Endothelial cell of umbilical vein (primary cell): ENCODE measurements around the gene KIF26B. TPM values are rescaled to one million over a fixed set of nuclear protein-coding genes. Genes with fewer than 3 reads are reported as not detected.

Experiments used
- BruUV-seq: library from RNA; stranded (reverse); fragments of 400-500 nt; replicated peaks from 2 replicates; lab custom pipeline; 2021; lab: Mats Ljungman, UMichigan
- CTCF ChIA-PET: fragments of 300-600, 350-600 bp; sonication (Branson Sonifier 250); formaldehyde crosslinking; loops from one replicate; lab custom pipeline; 2021; ENCODE audit warnings: antibody characterized with exemption, inconsistent platforms; lab: Charles Lee
- POLR2A ChIA-PET: fragments of 300-600, 350-600 bp; sonication (Branson Sonifier 250); formaldehyde crosslinking; loops from one replicate; lab custom pipeline; 2021; ENCODE audit warnings: antibody characterized with exemption, inconsistent platforms; lab: Charles Lee
- DNase-seq: peaks from one replicate; pipeline ENCODE4 v3.0.0-alpha.2; 2011; ENCODE audit warnings: low read depth, low spot score
- FAIRE-seq: peaks from 2 replicates; lab custom pipeline; 2011; peaks lifted over from hg19 to GRCh38; lab: Jason Lieb, UNC
- H2AFZ ChIP-seq: 2 replicates; pipeline ENCODE4 v1.6.0; 2012; ENCODE audit warnings: low read depth, low read length, control low read depth, inconsistent platforms
- H3K27ac ChIP-seq: 2 replicates; pipeline ENCODE4 v1.5.1; 2011; ENCODE audit warnings: low read depth, mild to moderate bottlenecking, control low read depth, low read length, moderate library complexity; ENCODE audit not compliant: insufficient read depth
- H3K27me3 ChIP-seq, 2 experiments: 2 replicates each; pipeline versions ENCODE4 v1.6.0 to v1.6.1; 2011; ENCODE audit warnings: low read length in 2 of 2, mixed read lengths in 1 of 2; ENCODE audit not compliant: control insufficient read depth in 2 of 2, insufficient read depth in 2 of 2
- H3K36me3 ChIP-seq, 2 experiments: 2 replicates in 1 of 2; 3 replicates in 1 of 2; pipeline ENCODE4 v1.5.1; 2011; ENCODE audit warnings: low read length in 2 of 2, mild to moderate bottlenecking in 1 of 2, moderate library complexity in 1 of 2; ENCODE audit not compliant: control insufficient read depth in 2 of 2, insufficient read depth in 2 of 2; ENCODE audit errors: extremely low read depth in 1 of 2
- H3K4me1 ChIP-seq: 3 replicates; pipeline ENCODE4 v1.5.1; 2011; ENCODE audit warnings: mild to moderate bottlenecking, low read length; ENCODE audit not compliant: control insufficient read depth, insufficient read depth; ENCODE audit errors: extremely low read depth
- H3K4me2 ChIP-seq: 2 replicates; pipeline ENCODE4 v1.6.1; 2011; ENCODE audit warnings: low read length, control low read depth, mixed read lengths; ENCODE audit not compliant: insufficient read depth
- H3K4me3 ChIP-seq, 3 experiments: fragments of 200-600 bp in 1 of 3; sonication (generic), shearing (Covaris generic) in 1 of 3; replicated peaks in 1 of 3; 2 replicates each; pipeline ENCODE4 v1.5.1; 2011 to 2016; ENCODE audit warnings: control low read depth in 3 of 3, low read length in 3 of 3, mild to moderate bottlenecking in 2 of 3, inconsistent platforms in 1 of 3, low read depth in 1 of 3, moderate library complexity in 1 of 3; ENCODE audit not compliant: insufficient read depth in 1 of 3
- H3K79me2 ChIP-seq: 2 replicates; pipeline ENCODE4 v1.6.0; 2012; ENCODE audit warnings: low read length, inconsistent platforms; ENCODE audit not compliant: control insufficient read depth, insufficient read depth
- H3K9ac ChIP-seq: replicated peaks from 2 replicates; pipeline ENCODE3; 2011; ENCODE audit warnings: low read length, control low read depth; ENCODE audit not compliant: insufficient read depth; ENCODE audit errors: extremely low read depth
- H3K9me1 ChIP-seq: replicated peaks from 3 replicates; pipeline ENCODE4 v1.6.0; 2011; ENCODE audit warnings: mild to moderate bottlenecking, low read length; ENCODE audit not compliant: control insufficient read depth, insufficient read depth; ENCODE audit errors: extremely low read depth
- H3K9me3 ChIP-seq: replicated peaks from 2 replicates; pipeline ENCODE4 v1.5.1; 2012; ENCODE audit warnings: low read length, inconsistent platforms; ENCODE audit not compliant: control insufficient read depth, insufficient read depth
- H4K20me1 ChIP-seq: replicated peaks from 2 replicates; pipeline ENCODE3; 2011; ENCODE audit warnings: mild to moderate bottlenecking, low read length; ENCODE audit not compliant: control insufficient read depth, insufficient read depth; ENCODE audit errors: extremely low read depth
- EZH2 ChIP-seq: IDR thresholded peaks from 2 replicates; pipeline ENCODE4 v1.6.1; 2012; ENCODE audit warnings: borderline replicate concordance, low read depth, mild to moderate bottlenecking, moderate library complexity, low read length, inconsistent platforms; ENCODE audit not compliant: severe bottlenecking
- FOS ChIP-seq: IDR thresholded peaks from 2 replicates; pipeline ENCODE4 v1.6.1; 2011; ENCODE audit warnings: mild to moderate bottlenecking, low read length, moderate library complexity, borderline replicate concordance; ENCODE audit not compliant: insufficient read depth
- GATA2 ChIP-seq: IDR thresholded peaks from 2 replicates; pipeline ENCODE4 v1.7.0; 2011; ENCODE audit warnings: low read depth, mild to moderate bottlenecking, moderate library complexity, mixed read lengths, low read length; ENCODE audit not compliant: insufficient read length, insufficient read depth
- MAX ChIP-seq: IDR thresholded peaks from 2 replicates; pipeline ENCODE4 v1.6.1; 2011; ENCODE audit not compliant: insufficient read depth, insufficient read length
- MYC ChIP-seq: IDR thresholded peaks from one replicate; pipeline ENCODE4 v1.6.1; 2011; ENCODE audit warnings: mild to moderate bottlenecking, low read depth, low read length
- POLR2A ChIP-seq: IDR thresholded peaks from 2 replicates; pipeline ENCODE4 v1.6.1; 2012; ENCODE audit warnings: low read depth, mild to moderate bottlenecking, control low read depth, low read length
- POLR2AphosphoS5 ChIP-seq: IDR thresholded peaks from 2 replicates; pipeline ENCODE4 v1.6.1; 2012; ENCODE audit warnings: low read depth, mild to moderate bottlenecking, control low read depth, low read length, moderate library complexity; ENCODE audit not compliant: insufficient read depth
- dilution Hi-C: fragments of 300-500 bp; cut with MboI; formaldehyde crosslinking; loops from one replicate; pipeline ENCODE4 v1.15.0; 2019; ENCODE audit warnings: low sequenced_read_pairs; ENCODE audit not compliant: extremely low pct_ligation_motif_present
- intact Hi-C: fragments of 100-400 bp; cut with micrococcal nuclease; formaldehyde crosslinking; loops from one replicate; pipeline ENCODE4 v1.10.0; 2022
- polyA plus RNA-seq, 4 experiments: library from polyadenylated mRNA; depleted of rRNA in 3 of 4; stranded (reverse) in 3 of 4; unstranded in 1 of 4; fragments of >200 nt; gene quantifications; 2 replicates each; pipeline versions ENCODE4 v1.2.1 to v1.2.3, GENCODE V29; 2011 to 2012; ENCODE audit warnings: missing spikeins in 1 of 4
- total RNA-seq: library from RNA; stranded (reverse); gene quantifications from 2 replicates; pipeline ENCODE4 v1.2.3, GENCODE V29; 2021
- TF ChIP-seq, protein P1 (sequence below), 2 donors: IDR thresholded peaks; 1 replicate in 1 of 2; 2 replicates in 1 of 2; pipeline ENCODE4 v1.5.1; 2011; ENCODE audit warnings: low read length in 2 of 2, mild to moderate bottlenecking in 2 of 2, moderate library complexity in 2 of 2, control low read depth in 1 of 2, inconsistent platforms in 1 of 2, low read depth in 1 of 2; ENCODE audit not compliant: insufficient read depth in 1 of 2; ENCODE audit errors: extremely low read depth in 1 of 2

The KIF26B gene
- total and polyA plus RNA-seq, 2 donors (not counting 3 experiments of a cell fraction or from before 2014, with no cell fraction given) = 0.04 to 0.49 TPM

GRCh38 chr1:245457562-245457961, 302.8 kb downstream of the KIF26B start:
- no peaks in the 10 kb centered on the region for H3K36me3 ChIP-seq
- H3K27me3 ChIP-seq = no peaks in the 10 kb centered on the region
- H3K4me2 ChIP-seq = no peak overlapping the region
- no peak overlapping the region for H2AFZ ChIP-seq
- H3K9me3 ChIP-seq = no peaks in the 10 kb centered on the region
- intact Hi-C loops (no loop called here), dilution Hi-C loops (no loop called here)
- ChIA-PET POLR2A (no interaction called here), CTCF (no interaction called here)
- no peak for FAIRE-seq
- no peak overlapping the region for H3K4me3 ChIP-seq
- BruUV-seq = no TSS peak
- H3K79me2 ChIP-seq = no peaks in the 10 kb centered on the region
- no peak for DNase-seq
- no peak overlapping the region for H3K9ac ChIP-seq
- H3K27ac ChIP-seq = no peak overlapping the region
- H3K4me1 ChIP-seq = no peaks in the 10 kb centered on the region
- no peaks in the 10 kb centered on the region for H3K9me1 ChIP-seq
- TF ChIP-seq FOS (no peak), EZH2 (no peak), POLR2AphosphoS5 (no peak), MYC (no peak), MAX (no peak), GATA2 (no peak), POLR2A (no peak)
- TF ChIP-seq, protein P1, sequence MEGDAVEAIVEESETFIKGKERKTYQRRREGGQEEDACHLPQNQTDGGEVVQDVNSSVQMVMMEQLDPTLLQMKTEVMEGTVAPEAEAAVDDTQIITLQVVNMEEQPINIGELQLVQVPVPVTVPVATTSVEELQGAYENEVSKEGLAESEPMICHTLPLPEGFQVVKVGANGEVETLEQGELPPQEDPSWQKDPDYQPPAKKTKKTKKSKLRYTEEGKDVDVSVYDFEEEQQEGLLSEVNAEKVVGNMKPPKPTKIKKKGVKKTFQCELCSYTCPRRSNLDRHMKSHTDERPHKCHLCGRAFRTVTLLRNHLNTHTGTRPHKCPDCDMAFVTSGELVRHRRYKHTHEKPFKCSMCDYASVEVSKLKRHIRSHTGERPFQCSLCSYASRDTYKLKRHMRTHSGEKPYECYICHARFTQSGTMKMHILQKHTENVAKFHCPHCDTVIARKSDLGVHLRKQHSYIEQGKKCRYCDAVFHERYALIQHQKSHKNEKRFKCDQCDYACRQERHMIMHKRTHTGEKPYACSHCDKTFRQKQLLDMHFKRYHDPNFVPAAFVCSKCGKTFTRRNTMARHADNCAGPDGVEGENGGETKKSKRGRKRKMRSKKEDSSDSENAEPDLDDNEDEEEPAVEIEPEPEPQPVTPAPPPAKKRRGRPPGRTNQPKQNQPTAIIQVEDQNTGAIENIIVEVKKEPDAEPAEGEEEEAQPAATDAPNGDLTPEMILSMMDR (IDR thresholded peaks at IDR 0.05; ENCODE audit: extremely low read depth in 1 of 2, insufficient read depth in 1 of 2, low read depth in 1 of 2, low read length in 2 of 2) = no peak
- no peaks in the 10 kb centered on the region for H4K20me1 ChIP-seq
